Activated CD4-positive, alpha-beta T cell treated with anti-CD3 and anti-CD28 coated beads, Interleukin-2, amount 10 ng/mL, durations not matched to agents 24 days and 14 days (primary cell): ENCODE data around the gene ZNF212. TPM values are rescaled to one million over a fixed set of nuclear protein-coding genes. Genes with fewer than 3 reads are reported as not detected.

Experiments used
- DNase-seq: peaks from one replicate; pipeline ENCODE4 v3.0.0; 2022
- H3K27ac Mint-ChIP-seq: one replicate; pipeline ENCODE4 v1.8.0; 2022; ENCODE audit warnings: mild to moderate bottlenecking, mixed read lengths
- H3K27me3 Mint-ChIP-seq: one replicate; pipeline ENCODE4 v1.8.0; 2022; ENCODE audit warnings: mixed read lengths
- H3K36me3 Mint-ChIP-seq: one replicate; pipeline ENCODE4 v1.8.0; 2022; ENCODE audit warnings: low read depth, mild to moderate bottlenecking, mixed read lengths
- H3K4me1 Mint-ChIP-seq: one replicate; pipeline ENCODE4 v1.8.0; 2021; ENCODE audit warnings: mixed read lengths
- H3K4me3 Mint-ChIP-seq: one replicate; pipeline ENCODE4 v1.8.0; 2022; ENCODE audit warnings: mild to moderate bottlenecking, moderate library complexity, mixed read lengths
- H3K9me3 Mint-ChIP-seq: one replicate; pipeline ENCODE4 v1.8.0; 2021; ENCODE audit warnings: mixed read lengths
- intact Hi-C: fragments of 100-400 bp; cut with micrococcal nuclease; formaldehyde crosslinking; loops from one replicate; pipeline ENCODE4 v1.15.1; 2023
- total RNA-seq: library from RNA; stranded (reverse); gene quantifications from 2 replicates; pipeline ENCODE4 v1.2.3, GENCODE V29; 2022

ZNF212 gene
- total RNA-seq, 1 donor from 2014 or later, result 18.7 TPM

GRCh38 chr7:149304006-149304405 is 64.6 kb downstream of the ZNF212 start:
- H3K4me1 Mint-ChIP-seq, result no peaks in the 10 kb centered on the region
- no peak overlapping the region for H3K27ac Mint-ChIP-seq
- H3K4me3 Mint-ChIP-seq, result no peak overlapping the region
- intact Hi-C loops, result no loop called here
- H3K9me3 Mint-ChIP-seq, result no peaks in the 10 kb centered on the region
- DNase-seq, result no peak
- H3K36me3 Mint-ChIP-seq, result no peaks in the 10 kb centered on the region
- peaks cover 4% of the 10 kb centered on the region for H3K27me3 Mint-ChIP-seq

Other genes with a start within 250 kb of the ZNF212 start
- 137 and 138 TPM in 2 replicates for gene PDIA4, start 211.1 kb upstream of the ZNF212 start, total RNA-seq
- 10.2 and 10.3 TPM in 2 replicates for gene ZNF786, start 148.9 kb upstream of the ZNF212 start, total RNA-seq
- gene ZNF425, start 113.3 kb upstream of the ZNF212 start, total RNA-seq, result 0.44 and 0.92 TPM in 2 replicates
- 11.7 and 14.2 TPM in 2 replicates for gene ZNF398, start 92.2 kb upstream of the ZNF212 start, total RNA-seq
- gene ZNF282, start 44.1 kb upstream of the ZNF212 start, total RNA-seq, result 44.7 and 49.9 TPM in 2 replicates
- gene ZNF783, start 22.5 kb downstream of the ZNF212 start, total RNA-seq, result 27.2 and 27.4 TPM in 2 replicates
- gene ZNF777, start 221.4 kb downstream of the ZNF212 start, total RNA-seq, result 18.2 and 19.2 TPM in 2 replicates